Measurements from ENCODE around the gene GRK5. TPM values are rescaled to one million over a fixed set of nuclear protein-coding genes. Genes with fewer than 3 reads are reported as not detected.

GRK5 gene
- total RNA-seq, 1 experiment from 2014 or later: 1.2 TPM

GRCh38 chr10:119268428-119268827 is 61.1 kb downstream of the GRK5 start:
- no peak overlapping the region for H2BK5ac ChIP-seq (ENCODE audit: insufficient read length, low read length)
- H3K14ac ChIP-seq (ENCODE audit: insufficient read depth, low read length): no peak overlapping the region
- no peak overlapping the region for H3K27ac ChIP-seq (ENCODE audit: insufficient read length, low read depth, low read length)
- H2BK15ac ChIP-seq (ENCODE audit: low read depth, low read length): no peak overlapping the region
- no peak overlapping the region for H2BK12ac ChIP-seq (ENCODE audit: insufficient read length, low read depth, low read length)
- TF ChIP-seq, protein P1, sequence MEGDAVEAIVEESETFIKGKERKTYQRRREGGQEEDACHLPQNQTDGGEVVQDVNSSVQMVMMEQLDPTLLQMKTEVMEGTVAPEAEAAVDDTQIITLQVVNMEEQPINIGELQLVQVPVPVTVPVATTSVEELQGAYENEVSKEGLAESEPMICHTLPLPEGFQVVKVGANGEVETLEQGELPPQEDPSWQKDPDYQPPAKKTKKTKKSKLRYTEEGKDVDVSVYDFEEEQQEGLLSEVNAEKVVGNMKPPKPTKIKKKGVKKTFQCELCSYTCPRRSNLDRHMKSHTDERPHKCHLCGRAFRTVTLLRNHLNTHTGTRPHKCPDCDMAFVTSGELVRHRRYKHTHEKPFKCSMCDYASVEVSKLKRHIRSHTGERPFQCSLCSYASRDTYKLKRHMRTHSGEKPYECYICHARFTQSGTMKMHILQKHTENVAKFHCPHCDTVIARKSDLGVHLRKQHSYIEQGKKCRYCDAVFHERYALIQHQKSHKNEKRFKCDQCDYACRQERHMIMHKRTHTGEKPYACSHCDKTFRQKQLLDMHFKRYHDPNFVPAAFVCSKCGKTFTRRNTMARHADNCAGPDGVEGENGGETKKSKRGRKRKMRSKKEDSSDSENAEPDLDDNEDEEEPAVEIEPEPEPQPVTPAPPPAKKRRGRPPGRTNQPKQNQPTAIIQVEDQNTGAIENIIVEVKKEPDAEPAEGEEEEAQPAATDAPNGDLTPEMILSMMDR (conservative IDR thresholded peaks at IDR 0.05): no peak
- H4K20me1 ChIP-seq (ENCODE audit: control insufficient read depth, insufficient read depth, insufficient read length): no peaks in the 10 kb centered on the region
- Mint-ChIP-seq H3K27me3 (ENCODE audit: low read depth) (no peaks in the 10 kb centered on the region; the same call in 1 of the 2 replicates), H3K4me3 (no peak overlapping the region; a peak in 1 of 5 replicates), H3K4me1 (peaks cover 10 to 11% of the 10 kb centered on the region in 2 experiments), H3K9me3 (peaks cover 0 to 1% of the 10 kb centered on the region in 2 experiments; a peak in 1 of 5 replicates), H3K36me3 (ENCODE audit: insufficient read depth in 1 of 3, low read depth in 3 of 3) (no peaks in the 10 kb centered on the region), H3K27ac (no peak overlapping the region)
- H3K4ac ChIP-seq (ENCODE audit: low read depth, low read length): no peak overlapping the region
- no peaks in the 10 kb centered on the region for H3K27me3 ChIP-seq (ENCODE audit: insufficient read depth, low read length)
- 0 out of 2 replicates have a peak, but pooled peaks cover 1% of the 10 kb centered on the region for H3K4me1 ChIP-seq (ENCODE audit: insufficient read depth, low read length)
- H3T11ph ChIP-seq (ENCODE audit: low read length): no peak overlapping the region
- H3K79me2 ChIP-seq (ENCODE audit: insufficient read depth, low read length): no peaks in the 10 kb centered on the region
- H3K9ac ChIP-seq (ENCODE audit: extremely low read depth, insufficient read length, low read length): no peak overlapping the region
- H4K5ac ChIP-seq (ENCODE audit: insufficient read length, low read depth, low read length): no peak overlapping the region
- no CpG with 5 or more reads among the region's 7 CpGs for WGBS (ENCODE audit: extremely low coverage, insufficient read length, low lambda C conversion rate)
- no peaks in the 10 kb centered on the region for H3K79me1 ChIP-seq (ENCODE audit: insufficient read depth, low read depth, low read length, poor library complexity, severe bottlenecking)
- H3K9me3 ChIP-seq (ENCODE audit: control insufficient read depth, low read depth, low read length): no peaks in the 10 kb centered on the region
- no peaks in the 10 kb centered on the region for H3K23me2 ChIP-seq (ENCODE audit: insufficient read length, low read depth, low read length, poor library complexity, severe bottlenecking)
- no peak overlapping the region for H2BK20ac ChIP-seq (ENCODE audit: low read depth, low read length, poor library complexity, severe bottlenecking)
- no peak for DNase-seq
- no peak overlapping the region for H3K4me2 ChIP-seq (ENCODE audit: insufficient read depth, insufficient read length, low read length)
- H3K56ac ChIP-seq (ENCODE audit: insufficient read length, low read depth, low read length): no peak overlapping the region
- no peak overlapping the region for H3K23ac ChIP-seq (ENCODE audit: insufficient read length, low read depth, low read length)
- H4K91ac ChIP-seq (ENCODE audit: insufficient read length, low read depth, low read length): no peak overlapping the region
- H2AFZ ChIP-seq (ENCODE audit: low read length): no peak overlapping the region
- H3K18ac ChIP-seq (ENCODE audit: insufficient read length, low read depth, low read length): no peak overlapping the region
- no peak overlapping the region for H2AK5ac ChIP-seq (ENCODE audit: insufficient read length, low read length)
- no peak overlapping the region for H2BK120ac ChIP-seq (ENCODE audit: low read depth, low read length, poor library complexity, severe bottlenecking)
- no peak overlapping the region for H4K8ac ChIP-seq (replicated peaks; ENCODE audit: insufficient read length, low read depth, low read length)

All from H9 (cell line).